Coronary artery (tissue), 2 donors: ENCODE measurements around the gene PDE9A.

ENCODE experiments used
- DNase-seq: peaks from one replicate; pipeline ENCODE4 v3.0.0-alpha.2; 2017; ENCODE audit warnings: low spot score
- H3K27ac ChIP-seq, 2 donors: fragments of 200-600 bp; sonication (generic); one replicate each; pipeline ENCODE4 v1.5.1; 2016 to 2019
- H3K4me3 ChIP-seq: fragments of 200-600 bp; sonication (generic); 2 replicates; pipeline ENCODE4 v1.5.1; 2016; ENCODE audit warnings: mild to moderate bottlenecking, moderate library complexity
- CTCF ChIP-seq: fragments of 200-600 bp; sonication (generic); IDR thresholded peaks from one replicate; pipeline ENCODE4 v1.5.1; 2019; ENCODE audit warnings: antibody characterized with exemption

Gene PDE9A

GRCh38 chr21:42642219-42642745, 11.1 kb upstream of the PDE9A start:
- no peak overlapping the region for H3K4me3 ChIP-seq
- no peak overlapping the region for H3K27ac ChIP-seq
- DNase-seq = no peak
- TF ChIP-seq CTCF = no peak

DNA sequence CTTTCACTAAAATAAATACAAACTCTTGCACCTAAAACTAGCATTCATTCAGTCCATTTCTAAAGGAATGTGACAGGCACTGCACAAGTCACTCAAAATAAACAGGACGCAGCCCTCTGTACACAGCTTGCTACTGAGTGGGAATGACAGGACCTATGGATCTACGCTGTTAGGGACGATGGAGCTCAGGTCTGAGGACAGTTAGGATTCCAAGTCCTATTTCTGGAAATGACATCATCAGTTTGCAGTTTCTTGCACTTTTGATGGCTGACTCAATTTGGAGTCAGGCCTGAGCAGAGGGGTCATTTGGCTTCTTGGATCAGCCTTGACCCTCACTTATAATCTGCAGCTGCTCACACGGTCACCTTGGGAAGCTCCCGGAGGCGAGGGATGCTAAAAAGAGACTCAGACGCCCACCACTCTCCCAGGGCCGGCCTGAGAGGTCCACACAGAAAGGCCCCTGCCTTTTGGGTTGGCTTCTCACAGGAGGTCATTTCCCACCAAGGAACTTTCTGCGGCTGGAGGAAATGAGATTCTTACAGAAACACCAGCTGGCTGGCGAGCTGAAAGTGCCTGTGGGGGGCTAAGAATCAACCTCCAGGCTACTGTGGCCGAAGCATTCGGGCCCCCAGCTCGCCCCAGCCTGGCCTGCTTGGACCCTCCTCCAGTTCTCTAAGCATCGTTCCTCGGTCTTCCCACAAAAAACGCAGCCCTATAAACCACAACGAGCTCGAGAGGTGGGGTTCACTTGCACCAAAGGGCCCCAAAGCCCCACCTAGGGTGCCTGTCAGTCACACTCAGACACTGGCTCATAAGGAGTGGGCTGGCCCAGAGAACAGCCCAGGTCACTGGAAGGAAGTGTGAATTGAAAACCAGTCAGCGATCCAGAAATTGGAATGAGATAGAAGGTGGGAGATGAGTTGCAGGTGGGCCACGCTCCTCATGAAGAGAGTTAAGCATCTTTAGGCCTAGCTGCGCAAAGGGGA, 8.9 kb upstream of the PDE9A start:
- no peak for TF ChIP-seq CTCF
- Histone ChIP-seq H3K4me3 (no peak overlapping the region), H3K27ac (no peak overlapping the region)
- no peak for DNase-seq

DNA sequence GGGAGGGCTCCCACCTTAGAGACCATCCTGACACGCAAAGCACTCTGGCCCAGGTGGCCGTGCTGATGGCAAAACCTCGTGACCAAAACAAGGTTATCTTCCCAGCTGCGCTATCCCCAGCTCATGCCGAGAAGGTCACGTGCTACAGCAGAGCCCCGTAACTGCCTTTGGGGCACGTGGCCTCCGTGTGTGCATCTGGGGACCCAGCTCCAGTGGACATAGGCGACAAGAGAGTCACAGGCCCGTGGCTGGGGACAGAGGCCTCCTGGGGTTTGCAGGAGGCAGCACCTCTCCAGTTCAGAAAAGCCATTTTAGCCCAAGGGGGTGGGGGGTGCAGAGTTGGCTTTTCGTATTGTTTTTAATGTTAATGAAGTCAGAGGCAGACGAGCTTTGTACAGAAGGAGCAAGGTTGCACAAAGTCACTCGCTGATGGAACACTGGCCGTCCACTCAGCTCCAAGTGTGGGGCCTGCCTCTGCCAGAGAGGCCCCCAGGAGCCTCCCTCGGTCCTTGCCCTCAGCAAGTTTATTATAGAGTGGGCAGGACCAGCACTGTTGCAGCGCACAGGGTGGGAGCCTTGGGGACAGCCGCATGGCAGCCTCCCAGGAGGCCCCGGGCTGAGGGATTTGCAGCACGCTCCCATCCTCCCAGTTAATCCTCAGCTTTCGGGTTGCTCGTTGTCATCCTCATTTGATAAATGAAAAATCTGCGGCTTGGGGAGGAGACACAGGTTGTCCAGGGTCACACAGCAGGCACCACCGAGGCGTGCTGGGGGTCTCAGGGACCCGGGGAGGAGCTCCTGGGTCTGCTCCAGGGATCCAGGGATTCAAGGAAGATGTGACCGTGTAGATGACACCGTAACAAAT, 8.0 kb upstream of the PDE9A start:
- H3K27ac ChIP-seq = no peak overlapping the region
- no peak for TF ChIP-seq CTCF
- no peak for DNase-seq
- H3K4me3 ChIP-seq = no peak overlapping the region

- no peak for DNase-seq
- no peak for TF ChIP-seq CTCF
- Histone ChIP-seq H3K4me3 (no peak overlapping the region), H3K27ac (no peak overlapping the region)
Observed at GRCh38 chr21:42646076-42646825, 7.2 kb upstream of the PDE9A start.

DNA sequence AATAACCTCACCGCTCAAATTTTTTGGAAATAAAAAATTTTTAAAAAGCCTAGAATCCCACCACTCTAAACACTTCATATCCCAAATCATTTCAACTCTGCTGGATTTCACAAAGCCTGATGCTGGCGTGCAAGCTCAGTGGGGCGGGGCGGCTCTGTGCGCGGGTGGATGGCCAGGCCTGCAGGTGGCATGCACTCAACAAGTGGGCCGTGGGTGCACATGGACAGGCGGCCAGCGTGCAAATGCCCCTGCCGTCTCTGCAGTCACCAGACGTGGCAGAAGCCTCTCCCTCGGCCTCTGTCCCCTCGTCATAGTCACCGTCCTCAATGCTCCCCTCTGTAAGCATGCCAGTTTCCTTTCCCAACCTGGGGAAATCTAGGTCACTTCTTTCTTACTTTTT, 6.6 kb upstream of the PDE9A start:
- no peak overlapping the region for H3K27ac ChIP-seq
- no peak for DNase-seq
- no peak for TF ChIP-seq CTCF
- H3K4me3 ChIP-seq = no peak overlapping the region

- H3K4me3 ChIP-seq = no peak overlapping the region
- H3K27ac ChIP-seq = no peak overlapping the region
- no peak for TF ChIP-seq CTCF
- DNase-seq = no peak
Observed at GRCh38 chr21:42648606-42649005, 4.8 kb upstream of the PDE9A start.
